Activated naive CD8-positive, alpha-beta T cell (primary cell): ENCODE results near the gene SNPH.

ENCODE experiments used
- H3K27ac Mint-ChIP-seq: one replicate; pipeline ENCODE4 v1.8.0; 2021; ENCODE audit warnings: mixed read lengths
- H3K27me3 Mint-ChIP-seq: one replicate; pipeline ENCODE4 v1.8.0; 2021; ENCODE audit warnings: mixed read lengths
- H3K36me3 Mint-ChIP-seq: one replicate; pipeline ENCODE4 v1.8.0; 2021; ENCODE audit warnings: mixed read lengths
- H3K4me1 Mint-ChIP-seq: one replicate; pipeline ENCODE4 v1.8.0; 2021; ENCODE audit warnings: low read depth, mixed read lengths
- H3K4me3 Mint-ChIP-seq: one replicate; pipeline ENCODE4 v1.8.0; 2021; ENCODE audit warnings: mild to moderate bottlenecking, mixed read lengths
- H3K9me3 Mint-ChIP-seq: one replicate; pipeline ENCODE4 v1.8.0; 2021; ENCODE audit warnings: low read depth, mixed read lengths

The SNPH gene

DNA sequence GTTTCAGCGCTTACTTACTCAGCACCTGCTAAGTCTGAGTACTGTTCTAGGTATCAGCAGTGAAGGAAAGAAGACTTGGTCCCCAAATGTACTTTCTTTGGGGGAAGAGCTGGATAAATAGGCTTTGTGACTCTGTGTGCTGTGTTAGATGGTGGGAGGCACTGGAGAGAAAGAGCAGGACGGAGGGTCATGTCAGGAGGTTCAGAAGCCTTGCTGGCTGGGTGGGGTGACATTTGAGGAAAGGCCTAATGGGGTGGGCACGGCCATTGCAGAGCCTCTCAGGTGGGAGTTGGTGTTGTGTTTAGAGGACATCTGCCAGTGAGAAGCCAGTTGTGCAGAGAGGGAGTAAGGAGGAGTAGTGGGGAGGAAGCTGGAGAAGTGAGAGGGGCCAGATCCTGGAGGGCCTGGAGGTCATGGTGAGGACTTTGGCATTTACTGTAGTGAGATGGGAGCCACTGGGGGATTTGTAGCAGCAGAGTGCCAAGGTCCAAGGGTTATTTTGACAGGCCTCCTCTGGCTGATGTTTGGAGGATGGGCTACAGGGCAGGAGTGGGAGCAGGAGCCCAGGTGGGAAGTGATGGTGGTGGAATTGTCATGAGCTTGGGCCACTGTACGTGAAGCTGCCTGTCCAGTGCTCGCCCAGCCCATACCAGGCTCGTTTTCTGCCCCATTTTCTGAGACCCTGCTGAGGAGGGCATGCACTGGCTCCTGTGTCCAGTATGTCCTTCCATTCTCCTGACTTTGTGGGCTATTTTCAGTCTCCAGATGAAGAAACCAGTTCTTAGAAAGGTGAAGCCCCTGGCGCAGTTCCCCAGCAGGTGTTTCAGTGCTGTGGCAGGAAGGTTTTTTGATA is 62.0 kb downstream of the SNPH start:
- H3K27me3 Mint-ChIP-seq, result no peaks in the 10 kb centered on the region
- H3K9me3 Mint-ChIP-seq, result no peaks in the 10 kb centered on the region
- H3K4me3 Mint-ChIP-seq, result no peak overlapping the region
- peaks cover 45% of the 10 kb centered on the region for H3K4me1 Mint-ChIP-seq
- peaks cover 4% of the 10 kb centered on the region for H3K36me3 Mint-ChIP-seq
- H3K27ac Mint-ChIP-seq, result peak overlapping the region; percentile 37

DNA sequence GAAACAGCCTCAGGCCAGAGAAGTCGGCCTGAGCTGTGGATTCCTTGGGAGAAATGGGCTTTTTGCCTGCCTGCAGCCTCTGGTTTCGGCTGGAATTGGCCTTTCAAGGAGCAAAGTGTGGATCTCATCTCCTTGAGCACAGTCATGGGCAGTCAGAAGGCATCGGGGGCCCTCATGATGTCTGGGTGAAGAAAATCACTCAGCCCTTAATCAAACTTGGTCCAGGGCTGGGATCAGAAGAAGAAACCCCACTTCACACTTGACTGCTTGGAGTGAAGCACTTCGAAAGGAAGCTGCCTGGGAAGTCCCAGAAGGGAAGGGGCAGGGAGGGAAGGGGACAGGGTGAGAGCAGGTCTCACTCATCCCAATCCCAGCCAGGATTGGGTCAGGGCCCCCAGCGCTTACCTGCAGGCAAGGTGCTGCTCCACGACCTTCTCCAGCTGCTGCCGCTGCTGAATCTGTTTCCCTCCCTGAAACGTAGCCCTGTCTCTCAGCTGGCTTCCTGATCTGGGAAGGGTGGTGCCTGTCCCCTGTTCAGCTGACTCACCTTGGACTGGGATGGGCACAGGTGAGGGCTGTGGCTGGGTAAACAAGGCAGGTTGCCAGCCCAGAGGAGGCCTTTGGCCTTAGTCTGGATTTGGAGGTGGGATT is 62.7 kb downstream of the SNPH start, which contains the start of gene SDCBP2:
SDCBP2 (minus strand) TSS at position 460 of the 651 bp plus-strand sequence. CDS start 8,723 bp downstream, outside the sequence.
- H3K36me3 Mint-ChIP-seq, result peaks cover 4% of the 10 kb centered on the region
- H3K4me1 Mint-ChIP-seq, result peaks cover 44% of the 10 kb centered on the region
- peak within 1 kb of the TSS; percentile 38 for H3K4me3 Mint-ChIP-seq
- H3K9me3 Mint-ChIP-seq, result no peaks in the 10 kb centered on the region
- H3K27ac Mint-ChIP-seq, result peak within 1 kb of the TSS; percentile 89
- H3K27me3 Mint-ChIP-seq, result no peaks in the 10 kb centered on the region

DNA sequence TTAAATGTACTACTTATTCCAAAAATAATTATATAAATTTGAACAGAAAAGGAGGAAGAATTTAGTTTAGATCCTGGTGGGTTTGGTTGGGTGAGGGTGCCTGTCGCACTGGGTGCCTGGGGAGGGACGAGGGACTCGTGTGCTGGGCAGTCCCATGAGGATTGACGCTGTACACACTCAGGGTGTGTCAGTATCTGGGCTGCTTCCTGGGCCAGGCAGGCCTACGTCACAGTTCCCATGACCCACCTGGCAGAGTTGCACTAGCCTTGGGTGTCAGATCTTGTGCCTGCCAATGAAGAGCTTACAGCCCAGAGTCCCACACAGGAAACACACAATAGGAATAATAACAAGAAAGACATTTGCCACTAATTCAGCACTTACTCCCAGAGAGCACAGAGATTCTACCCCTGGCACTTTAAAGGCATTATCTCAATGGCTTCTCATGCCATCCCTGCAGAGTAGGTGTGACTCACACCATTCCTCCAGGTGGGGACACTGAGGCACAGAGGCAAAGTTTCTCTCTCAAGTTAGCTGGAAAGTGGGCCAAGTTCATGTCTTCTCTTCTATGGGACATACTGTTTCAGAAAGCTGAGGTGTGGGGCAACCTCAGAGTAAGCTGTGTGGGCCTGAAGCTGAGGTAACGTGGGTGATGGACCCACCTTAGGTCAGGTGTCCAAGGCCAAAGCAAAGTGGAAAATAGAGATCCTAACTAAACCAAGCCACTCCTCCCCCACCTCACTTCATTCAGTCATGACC is 64.2 kb downstream of the SNPH start:
- peaks cover 39% of the 10 kb centered on the region for H3K4me1 Mint-ChIP-seq

DNA sequence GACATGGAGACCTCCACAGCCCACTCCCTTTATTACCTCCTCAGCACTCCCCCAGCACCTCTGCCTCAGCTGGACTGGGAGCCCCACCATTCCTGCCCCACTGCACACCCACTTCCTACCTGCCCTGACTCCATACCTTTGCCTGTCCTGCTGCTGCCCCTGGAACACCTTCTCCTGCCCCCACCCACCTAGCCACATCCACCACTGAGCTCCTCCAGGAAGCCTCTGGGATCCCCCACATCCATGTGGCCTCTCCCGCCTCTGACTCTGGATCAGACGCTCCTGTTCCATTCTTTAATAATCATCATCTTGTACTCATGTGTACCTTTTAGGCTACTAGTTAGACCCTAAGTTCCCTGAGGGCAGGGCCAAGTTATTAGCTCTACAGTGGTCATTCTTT is 65.0 kb downstream of the SNPH start:
- Mint-ChIP-seq H3K36me3 (peaks cover 4% of the 10 kb centered on the region), H3K27ac (peak overlapping the region; percentile 89), H3K27me3 (no peaks in the 10 kb centered on the region), H3K4me1 (peaks cover 42% of the 10 kb centered on the region), H3K9me3 (no peaks in the 10 kb centered on the region), H3K4me3 (no peak overlapping the region)

More for the DNA sequence above, 64.2 kb downstream of the SNPH start:
- no peaks in the 10 kb centered on the region for H3K9me3 Mint-ChIP-seq
- peaks cover 4% of the 10 kb centered on the region for H3K36me3 Mint-ChIP-seq
- H3K27ac Mint-ChIP-seq, result peak overlapping the region; percentile 89
- no peaks in the 10 kb centered on the region for H3K27me3 Mint-ChIP-seq
- peak overlapping the region; percentile 44 for H3K4me3 Mint-ChIP-seq

DNA sequence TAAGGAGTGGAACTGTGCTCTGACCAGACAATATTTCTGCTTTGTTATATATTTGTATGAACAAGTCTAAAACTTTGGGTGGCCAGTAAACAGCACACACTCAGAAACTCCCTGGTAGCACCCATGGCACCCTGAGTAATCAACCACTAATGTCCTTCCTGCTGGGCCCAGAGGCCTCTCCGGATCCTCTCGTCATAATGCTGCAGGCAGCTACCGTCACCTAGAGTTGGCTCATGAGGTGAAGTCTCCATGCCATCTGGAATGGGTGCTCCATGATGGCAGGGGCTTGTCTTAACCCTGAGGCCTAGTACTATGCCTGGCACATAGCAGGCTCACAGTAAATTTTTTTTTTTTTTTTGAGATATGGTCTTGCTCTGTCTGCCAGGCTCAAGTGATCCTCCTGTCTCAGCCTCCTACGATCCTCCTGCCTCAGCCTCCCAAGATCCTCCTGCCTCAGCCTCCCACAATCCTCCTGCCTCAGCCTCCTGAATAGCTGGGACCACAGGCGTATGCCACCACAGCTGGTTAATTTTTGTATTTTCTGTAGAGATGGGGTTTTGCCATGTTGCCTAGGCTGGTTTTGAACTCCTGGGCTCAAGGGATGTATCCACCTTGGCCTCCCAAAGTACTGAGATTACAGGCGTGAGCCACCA is 65.8 kb downstream of the SNPH start:
- Mint-ChIP-seq H3K36me3 (peaks cover 4% of the 10 kb centered on the region), H3K9me3 (no peaks in the 10 kb centered on the region), H3K27ac (peak overlapping the region; percentile 61), H3K27me3 (no peaks in the 10 kb centered on the region), H3K4me1 (peaks cover 49% of the 10 kb centered on the region), H3K4me3 (no peak overlapping the region)

DNA sequence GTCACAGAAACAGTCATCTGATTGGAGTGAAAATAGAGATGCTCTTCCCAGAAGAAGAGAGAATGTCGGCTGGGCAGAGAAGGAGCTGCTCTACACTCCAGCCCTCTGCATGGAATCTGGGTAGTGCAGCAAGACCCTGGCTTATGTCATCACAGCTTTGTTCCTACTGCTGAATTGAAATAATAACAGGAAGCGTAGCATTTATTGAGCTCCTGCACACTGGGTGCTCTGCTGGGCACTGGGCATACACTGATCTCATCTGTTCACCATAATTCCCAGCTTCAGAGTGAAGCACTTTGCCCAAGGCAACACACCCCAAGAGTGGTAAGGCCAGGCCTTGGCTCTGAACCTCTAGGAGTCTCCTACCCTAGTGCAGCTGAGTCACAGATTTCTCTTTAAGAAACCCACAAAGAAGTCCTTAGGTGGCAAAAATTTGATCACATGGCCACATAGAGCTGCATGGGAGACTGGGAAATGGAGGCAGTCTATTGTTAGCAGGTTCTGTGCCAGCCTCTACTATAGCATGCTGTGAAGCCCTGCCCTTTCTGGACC is 66.7 kb downstream of the SNPH start:
- H3K36me3 Mint-ChIP-seq, result peaks cover 2% of the 10 kb centered on the region
- no peak overlapping the region for H3K4me3 Mint-ChIP-seq
- peaks cover 53% of the 10 kb centered on the region for H3K4me1 Mint-ChIP-seq
- H3K9me3 Mint-ChIP-seq, result no peaks in the 10 kb centered on the region
- H3K27ac Mint-ChIP-seq, result peak overlapping the region; percentile 46
- no peaks in the 10 kb centered on the region for H3K27me3 Mint-ChIP-seq

DNA sequence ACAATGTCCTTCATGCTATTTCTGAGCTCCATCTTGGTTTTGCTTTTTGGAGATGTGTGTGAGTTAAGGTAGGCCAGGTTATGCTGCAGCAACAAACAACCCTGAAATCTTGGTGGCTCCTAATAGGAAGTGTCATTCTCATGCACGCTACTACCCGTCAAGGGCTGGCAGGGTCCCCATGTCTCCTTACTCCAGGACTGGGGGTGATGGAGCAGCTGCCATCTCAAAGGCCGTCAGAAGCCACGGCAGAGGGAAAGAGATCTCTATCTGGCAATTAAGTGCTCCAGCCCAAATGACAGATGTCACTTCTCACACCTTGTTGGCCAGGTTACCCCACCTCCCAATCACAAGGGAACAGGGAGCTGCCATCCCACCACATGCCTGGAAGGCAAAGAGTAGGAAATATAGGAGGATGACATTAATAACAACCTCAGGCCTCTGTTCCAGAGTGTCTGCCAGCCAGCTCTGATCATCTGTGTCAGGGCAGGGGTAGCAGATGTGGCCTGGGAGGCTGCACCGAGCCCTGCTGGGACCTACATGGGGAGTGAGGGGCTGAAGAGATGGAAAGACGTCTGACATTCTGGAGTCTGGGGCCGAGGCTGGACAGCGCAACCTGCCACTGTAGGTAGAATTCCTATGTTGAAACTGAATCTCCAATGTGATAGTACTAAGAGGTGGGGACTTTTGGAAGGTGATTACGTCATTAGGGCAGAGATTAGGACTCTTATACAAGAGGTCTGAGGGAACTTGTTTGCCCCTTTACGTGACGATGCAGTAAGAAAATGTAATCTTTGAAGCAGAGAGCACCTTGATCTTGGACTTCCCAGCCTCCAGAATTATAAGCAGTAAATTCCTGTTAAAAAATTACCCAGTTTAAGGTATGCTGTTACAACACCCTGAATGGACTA is 67.6 kb downstream of the SNPH start:
- Mint-ChIP-seq H3K4me1 (peaks cover 53% of the 10 kb centered on the region), H3K27ac (no peak overlapping the region)

DNA sequence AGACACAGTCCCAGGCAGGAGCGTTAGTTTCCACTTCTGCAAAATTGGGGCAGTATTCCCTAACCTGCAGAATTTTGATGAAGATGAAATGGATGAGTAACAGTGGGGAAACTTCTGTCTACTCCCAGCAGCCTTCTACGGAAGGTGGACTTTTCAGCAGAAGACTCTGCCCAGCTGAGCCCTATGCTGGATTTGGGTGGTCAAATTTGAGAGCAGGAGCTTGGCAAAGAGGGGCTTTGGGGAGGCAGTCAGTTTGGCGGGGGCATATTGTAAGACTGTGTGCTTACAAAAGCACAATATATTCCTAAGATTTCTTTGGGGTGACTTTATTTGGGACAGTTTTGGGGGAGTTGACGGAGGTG is 68.3 kb downstream of the SNPH start:
- no peaks in the 10 kb centered on the region for H3K27me3 Mint-ChIP-seq
- no peaks in the 10 kb centered on the region for H3K9me3 Mint-ChIP-seq
- H3K4me3 Mint-ChIP-seq, result no peak overlapping the region
- H3K4me1 Mint-ChIP-seq, result peaks cover 49% of the 10 kb centered on the region
- H3K36me3 Mint-ChIP-seq, result no peaks in the 10 kb centered on the region
- peak overlapping the region; percentile 54 for H3K27ac Mint-ChIP-seq

More for the DNA sequence above, 67.6 kb downstream of the SNPH start:
- no peaks in the 10 kb centered on the region for H3K36me3 Mint-ChIP-seq
- no peaks in the 10 kb centered on the region for H3K9me3 Mint-ChIP-seq
- no peaks in the 10 kb centered on the region for H3K27me3 Mint-ChIP-seq
- H3K4me3 Mint-ChIP-seq, result no peak overlapping the region

DNA sequence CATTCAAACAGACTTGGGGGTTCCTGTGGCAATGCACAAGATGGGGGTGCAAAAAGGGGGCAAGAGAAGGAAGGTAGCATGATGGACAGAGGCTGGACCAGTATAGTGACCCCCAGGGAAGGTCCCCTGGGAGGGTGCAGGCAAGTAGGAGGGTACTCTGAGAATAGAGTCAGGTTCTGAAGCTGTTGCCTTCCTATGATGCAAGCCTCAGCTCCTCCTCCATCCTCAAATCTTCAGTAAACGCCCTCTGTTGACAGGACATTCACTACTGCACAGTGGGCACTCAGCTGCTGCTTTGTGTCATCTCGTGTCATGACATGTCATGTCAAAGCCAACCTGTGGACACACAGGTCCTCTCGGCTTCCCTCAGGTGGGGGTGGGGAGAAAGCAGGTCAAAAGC is 68.7 kb downstream of the SNPH start:
- peak overlapping the region; percentile 54 for H3K27ac Mint-ChIP-seq
- peaks cover 45% of the 10 kb centered on the region for H3K4me1 Mint-ChIP-seq
- no peak overlapping the region for H3K4me3 Mint-ChIP-seq
- H3K9me3 Mint-ChIP-seq, result no peaks in the 10 kb centered on the region
- H3K27me3 Mint-ChIP-seq, result no peaks in the 10 kb centered on the region
- no peaks in the 10 kb centered on the region for H3K36me3 Mint-ChIP-seq

DNA sequence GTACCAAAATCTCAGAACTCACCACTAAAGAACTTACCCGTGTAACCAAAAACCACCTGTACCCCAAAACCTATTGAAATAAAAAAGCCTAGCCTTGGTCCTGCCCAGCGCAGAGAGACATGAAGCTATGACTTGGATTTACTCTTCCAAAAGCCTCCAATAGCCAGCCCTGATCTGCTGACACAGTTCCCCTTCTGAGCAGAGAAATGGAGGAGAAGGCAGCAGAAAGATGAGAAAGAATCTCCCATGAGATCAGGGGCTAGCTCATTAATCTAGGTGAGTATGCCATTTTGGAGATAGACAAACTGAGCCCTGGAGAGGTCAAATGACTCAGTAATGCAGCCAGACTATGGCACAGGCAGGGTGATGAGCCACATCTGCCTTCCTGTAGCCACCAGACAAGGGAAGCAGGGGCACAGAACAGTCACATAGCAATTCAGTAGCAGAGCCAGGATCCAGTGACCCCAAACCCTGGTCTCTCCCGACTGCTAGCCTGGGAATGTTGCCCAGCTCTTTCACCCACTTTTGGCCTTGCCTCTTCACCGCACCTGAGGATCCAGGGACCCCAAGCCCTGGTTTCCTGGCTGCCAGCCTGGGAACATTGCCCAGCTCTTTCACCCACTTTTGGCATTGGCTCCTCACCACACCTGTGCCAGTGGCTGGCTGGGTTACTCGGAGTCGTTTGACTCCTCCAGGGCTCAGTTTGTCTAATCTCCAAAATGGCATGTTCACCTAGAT is 70.0 kb downstream of the SNPH start:
- Mint-ChIP-seq H3K27ac (peak overlapping the region; percentile 78), H3K9me3 (no peaks in the 10 kb centered on the region), H3K4me3 (peak overlapping the region; percentile 22), H3K36me3 (no peaks in the 10 kb centered on the region), H3K27me3 (no peaks in the 10 kb centered on the region), H3K4me1 (peaks cover 32% of the 10 kb centered on the region)

DNA sequence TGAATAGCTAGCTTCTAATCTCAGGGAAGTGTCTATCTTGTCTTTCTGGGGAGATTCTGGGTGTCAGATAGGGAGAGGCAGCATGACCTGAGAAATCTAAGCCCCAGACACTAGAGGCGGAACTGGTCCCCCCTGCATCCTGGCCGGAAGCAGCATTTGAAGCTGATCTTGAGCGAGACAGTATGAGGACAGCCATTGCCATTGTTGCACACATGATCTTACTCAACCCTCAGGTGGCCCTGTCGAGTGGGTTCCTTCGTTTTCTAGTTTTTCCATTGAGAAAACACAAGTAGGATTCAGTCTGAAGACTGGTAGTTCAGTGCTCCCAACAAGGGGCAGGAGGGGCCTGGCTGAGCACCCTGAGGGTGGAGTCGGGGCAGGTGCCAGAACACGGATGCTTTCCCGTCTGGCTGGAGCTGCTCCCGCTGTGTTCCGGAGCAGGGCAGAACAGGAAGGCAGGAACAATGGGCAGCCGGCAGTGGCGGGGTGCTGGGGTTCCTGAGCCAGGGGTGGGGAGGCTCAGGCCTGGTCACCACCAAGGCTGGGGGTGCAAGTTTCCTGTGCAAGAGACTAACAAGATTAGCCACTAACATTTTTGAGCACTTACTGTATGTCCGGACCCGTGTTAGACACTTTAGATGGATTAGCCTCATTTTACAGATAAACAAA is 70.7 kb downstream of the SNPH start:
- Mint-ChIP-seq H3K4me1 (peaks cover 25% of the 10 kb centered on the region), H3K36me3 (no peaks in the 10 kb centered on the region), H3K4me3 (peak overlapping the region; percentile 22), H3K9me3 (no peaks in the 10 kb centered on the region), H3K27me3 (no peaks in the 10 kb centered on the region), H3K27ac (peak overlapping the region; percentile 78)

DNA sequence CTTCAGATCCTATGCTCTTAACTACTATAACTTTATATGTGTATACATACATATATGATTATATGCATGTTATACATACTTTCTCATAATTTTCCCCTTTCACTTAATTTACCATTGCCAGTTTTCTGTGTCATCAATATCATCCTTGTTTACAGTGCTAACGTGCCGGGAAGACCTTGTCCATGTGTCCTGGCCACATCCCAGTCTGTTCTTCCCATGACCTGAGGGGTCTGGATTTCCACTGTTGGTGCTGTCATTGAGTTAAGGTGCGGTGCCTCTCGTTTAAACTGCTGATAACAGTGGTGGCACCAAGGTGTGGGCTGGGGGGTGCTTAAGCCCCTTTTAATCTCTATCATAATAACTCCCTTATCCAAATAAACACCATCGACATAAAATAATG is 71.3 kb downstream of the SNPH start:
- Mint-ChIP-seq H3K9me3 (no peaks in the 10 kb centered on the region), H3K27me3 (no peaks in the 10 kb centered on the region), H3K4me1 (peaks cover 20% of the 10 kb centered on the region), H3K27ac (peak overlapping the region; percentile 50), H3K4me3 (no peak overlapping the region), H3K36me3 (no peaks in the 10 kb centered on the region)

DNA sequence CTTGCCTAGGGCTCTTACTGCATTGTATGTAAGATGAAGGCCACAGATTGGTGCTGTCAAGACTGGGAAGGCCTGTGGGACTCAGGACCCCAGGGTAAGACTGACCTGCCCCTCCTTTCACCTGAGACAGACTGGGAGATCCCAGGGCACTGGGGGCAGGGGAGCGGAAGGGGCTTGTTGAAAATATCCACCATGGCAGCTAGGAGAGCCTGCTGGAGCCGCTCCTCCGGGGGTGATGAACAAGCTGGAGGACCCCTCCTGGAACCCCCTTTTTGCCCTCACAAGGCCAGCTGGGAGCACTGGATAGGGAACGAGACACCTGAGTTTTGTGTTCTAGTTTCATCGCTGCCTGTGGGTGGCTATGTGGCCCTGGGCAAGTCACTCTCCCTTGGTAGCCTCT is 72.0 kb downstream of the SNPH start:
- H3K4me3 Mint-ChIP-seq, result no peak overlapping the region
- H3K4me1 Mint-ChIP-seq, result peaks cover 15% of the 10 kb centered on the region
- H3K27me3 Mint-ChIP-seq, result no peaks in the 10 kb centered on the region
- H3K27ac Mint-ChIP-seq, result no peak overlapping the region
- no peaks in the 10 kb centered on the region for H3K36me3 Mint-ChIP-seq
- H3K9me3 Mint-ChIP-seq, result no peaks in the 10 kb centered on the region
